ENCODE results near the gene ECM2. TPM values are rescaled to one million over a fixed set of nuclear protein-coding genes. Genes with fewer than 3 reads are reported as not detected.

Gene ECM2
- total RNA-seq, 1 experiment from 2014 or later, result not detected

- no peaks in the 10 kb centered on the region for H3K27me3 ChIP-seq (ENCODE audit: insufficient read depth, low read length)
- peaks cover 0 to 14% of the 10 kb centered on the region in 2 experiments; a peak in 2 of 4 replicates for H3K4me1 ChIP-seq (ENCODE audit: control insufficient read depth in 1 of 2, insufficient read depth in 2 of 2, low read length in 2 of 2)
- no peak overlapping the region for H3K4me2 ChIP-seq (ENCODE audit: low read length)
- no peaks in the 10 kb centered on the region for H4K20me1 ChIP-seq (ENCODE audit: insufficient read depth)
- RAD21 ChIA-PET (ENCODE audit: low non-redundant PET in 1 of 2, low total read pairs in 2 of 2, uncharacterized antibody in 2 of 2, unreplicated experiment in 2 of 2), result interaction anchor here in 1 of 2 experiments (0.5 kb wide), 1 partner anchor 366 kb away, joined by 3 read pairs; no protein-coding TSS in a partner anchor
- H3K79me2 ChIP-seq (ENCODE audit: insufficient read depth, low read length), result no peaks in the 10 kb centered on the region
- no peak overlapping the region for H3K9ac ChIP-seq (ENCODE audit: low read length)
- POLR2A ChIA-PET, result no interaction called here
- H2AFZ ChIP-seq (ENCODE audit: low read depth, low read length, poor library complexity, severe bottlenecking), result no peak overlapping the region
- no TSS peak for BruUV-seq (replicated peaks)
- intact Hi-C loops (cut with micrococcal nuclease), result no loop called here
- CTCF ChIA-PET, result interaction anchor here (1.5 to 1.9 kb wide), 2 partner anchors 9 to 22 kb away, joined by 4 read pairs; no protein-coding TSS in a partner anchor
- H3K4me3 ChIP-seq (replicated peaks in 1 of 2; ENCODE audit: low read depth in 1 of 2, low read length in 2 of 2), result no peak overlapping the region
- ATAC-seq (no peak), DNase-seq (ENCODE audit: low read depth, low spot score) (no peak)
- TF ChIP-seq CBX3 (IDR thresholded peaks at IDR 0.05; ENCODE audit: low read depth) (no peak), RAD21 (IDR thresholded peaks at IDR 0.05; ENCODE audit: low read depth) (no peak)
- no peaks in the 10 kb centered on the region for H3K9me2 ChIP-seq (ENCODE audit: insufficient read depth)
- no peak overlapping the region for H3K27ac ChIP-seq (ENCODE audit: low read depth, low read length)
- H3K9me3 ChIP-seq (ENCODE audit: control insufficient read depth in 1 of 2, insufficient read depth in 1 of 2, low read depth in 1 of 2, low read length in 2 of 2), result no peaks in the 10 kb centered on the region
- H3K36me3 ChIP-seq (ENCODE audit: control insufficient read depth in 1 of 2, insufficient read depth in 2 of 2, low read length in 2 of 2), result no peaks in the 10 kb centered on the region
Observed at GRCh38 chr9:92480291-92480771, 55.5 kb downstream of the ECM2 start.

- ChIA-PET CTCF (no interaction called here), RAD21 (ENCODE audit: low non-redundant PET in 1 of 2, low total read pairs in 2 of 2, uncharacterized antibody in 2 of 2, unreplicated experiment in 2 of 2) (no interaction called here), POLR2A (no interaction called here)
- Histone ChIP-seq H3K9me3 (ENCODE audit: control insufficient read depth in 1 of 2, insufficient read depth in 1 of 2, low read depth in 1 of 2, low read length in 2 of 2) (no peaks in the 10 kb centered on the region), H3K9ac (ENCODE audit: low read length) (no peak overlapping the region), H3K4me1 (ENCODE audit: control insufficient read depth in 1 of 2, insufficient read depth in 2 of 2, low read length in 2 of 2) (peaks cover 0 to 14% of the 10 kb centered on the region in 2 experiments; a peak in 2 of 4 replicates), H2AFZ (ENCODE audit: low read depth, low read length, poor library complexity, severe bottlenecking) (no peak overlapping the region), H3K36me3 (ENCODE audit: control insufficient read depth in 1 of 2, insufficient read depth in 2 of 2, low read length in 2 of 2) (no peaks in the 10 kb centered on the region), H3K4me2 (ENCODE audit: low read length) (no peak overlapping the region), H4K20me1 (ENCODE audit: insufficient read depth) (no peaks in the 10 kb centered on the region), H3K27me3 (ENCODE audit: insufficient read depth, low read length) (no peaks in the 10 kb centered on the region), H3K79me2 (ENCODE audit: insufficient read depth, low read length) (no peaks in the 10 kb centered on the region), H3K4me3 (replicated peaks in 1 of 2; ENCODE audit: low read depth in 1 of 2, low read length in 2 of 2) (no peak overlapping the region), H3K27ac (ENCODE audit: low read depth, low read length) (no peak overlapping the region), H3K9me2 (ENCODE audit: insufficient read depth) (no peaks in the 10 kb centered on the region)
- no peak for DNase-seq (ENCODE audit: low read depth, low spot score)
- BruUV-seq (replicated peaks), result no TSS peak
- no peak for ATAC-seq
- no peak for TF ChIP-seq EGR1 (IDR thresholded peaks at IDR 0.05; ENCODE audit: low read depth)
- TF ChIP-seq RAD21 (IDR thresholded peaks at IDR 0.05; ENCODE audit: low read depth), result no peak
- no peak for TF ChIP-seq ZBTB33 (IDR thresholded peaks at IDR 0.05; ENCODE audit: extremely low read depth, insufficient replicate concordance, low read length)
- no peak for TF ChIP-seq ZNF274 (IDR thresholded peaks at IDR 0.05; ENCODE audit: low read depth, low read length)
- no peak for TF ChIP-seq EZH2phosphoT487 (IDR thresholded peaks at IDR 0.05; ENCODE audit: borderline replicate concordance)
- TF ChIP-seq CEBPB (IDR thresholded peaks at IDR 0.05; ENCODE audit: low read depth), result no peak
- TF ChIP-seq REST (IDR thresholded peaks at IDR 0.05; ENCODE audit: low read depth), result no peak
- no peak for TF ChIP-seq SP1 (IDR thresholded peaks at IDR 0.05; ENCODE audit: low read depth)
- no peak for TF ChIP-seq JUND (IDR thresholded peaks at IDR 0.05)
- no peak for TF ChIP-seq SIN3A (IDR thresholded peaks at IDR 0.05; ENCODE audit: low read depth)
- no peak for TF ChIP-seq FOSL1 (IDR thresholded peaks at IDR 0.05; ENCODE audit: low read depth)
- intact Hi-C loops (cut with micrococcal nuclease), result no loop called here
Observed at GRCh38 chr9:92479346-92479745, 56.4 kb downstream of the ECM2 start.

Data from HCT116 (cell line).